ENCODE measurements around the gene ERLEC1. TPM values are rescaled to one million over a fixed set of nuclear protein-coding genes. Genes with fewer than 3 reads are reported as not detected.

Gene ERLEC1
- total and polyA plus RNA-seq, 2 of the 4 experiments (the other 2 are of a cell fraction): 40.3 to 53.4 TPM

DNA sequence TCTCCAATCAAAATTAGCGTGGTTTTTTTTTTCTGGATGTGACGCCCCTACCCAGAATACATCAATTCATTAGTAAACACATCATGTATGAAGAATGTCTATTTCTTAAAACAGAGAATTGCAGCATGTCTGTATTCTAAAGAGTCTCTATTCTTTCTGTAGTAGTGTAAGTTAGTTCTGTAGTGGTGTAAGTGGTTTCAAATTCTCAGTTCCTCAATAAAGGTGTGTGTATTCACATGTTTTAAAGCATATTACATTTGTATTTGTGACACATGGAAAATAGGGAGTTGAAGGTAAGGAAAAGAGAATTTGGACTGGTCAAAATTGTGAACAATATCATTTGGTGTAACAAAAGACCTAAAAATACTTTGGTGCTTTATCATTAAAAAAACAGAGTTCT lies 80.9 kb downstream of the ERLEC1 start:
- Histone ChIP-seq H2BK15ac (ENCODE audit: low read depth, low read length) (no peak overlapping the region), H3K27ac (ENCODE audit: insufficient read depth, low read length) (no peak overlapping the region), H2BK5ac (ENCODE audit: low read depth, low read length, poor library complexity, severe bottlenecking) (no peak overlapping the region), H2AK5ac (ENCODE audit: low read depth, low read length) (no peak overlapping the region), H2BK120ac (ENCODE audit: low read depth, low read length) (no peak overlapping the region), H4K91ac (ENCODE audit: insufficient read depth, low read depth, low read length) (no peak overlapping the region), H3K36me3 (ENCODE audit: control insufficient read depth, insufficient read depth, low read length) (peaks cover 24% of the 10 kb centered on the region), H3K4me2 (ENCODE audit: low read depth, low read length) (no peak overlapping the region), H3K9me3 (ENCODE audit: control insufficient read depth, insufficient read depth, low read length) (no peaks in the 10 kb centered on the region), H3K9me1 (ENCODE audit: insufficient read depth, low read length) (no peaks in the 10 kb centered on the region; the same call in 1 of the 2 replicates), H3K18ac (ENCODE audit: low read depth, low read length) (no peak overlapping the region), H4K20me1 (ENCODE audit: insufficient read depth, low read length) (no peaks in the 10 kb centered on the region), H2AK9ac (replicated peaks; ENCODE audit: low read depth, low read length, poor library complexity) (no peak overlapping the region), H4K8ac (ENCODE audit: low read depth in 2 of 2, low read length in 2 of 2) (no peak overlapping the region), H2AFZ (replicated peaks; ENCODE audit: low read length, poor library complexity) (no peak overlapping the region), H3K23ac (ENCODE audit: low read depth, low read length) (no peak overlapping the region), H3K4me1 (ENCODE audit: control insufficient read depth, insufficient read depth, low read length) (no peaks in the 10 kb centered on the region), H2BK20ac (ENCODE audit: low read depth, low read length) (no peak overlapping the region), H3K14ac (replicated peaks; ENCODE audit: low read depth, low read length) (no peak overlapping the region), H3K56ac (ENCODE audit: extremely low read depth, insufficient read depth, low read length) (no peak overlapping the region), H3K4me3 (ENCODE audit: insufficient read depth, low read depth, low read length) (no peak overlapping the region), H3K79me1 (ENCODE audit: low read depth in 1 of 2, low read length in 2 of 2) (peaks cover 2 to 10% of the 10 kb centered on the region in 2 experiments; a peak in 3 of 4 replicates), H4K5ac (ENCODE audit: low read depth, low read length) (no peak overlapping the region), H3K9ac (ENCODE audit: low read depth, low read length) (no peak overlapping the region), H3K4ac (ENCODE audit: low read depth, low read length) (no peak overlapping the region), H3K27me3 (ENCODE audit: control insufficient read depth, insufficient read depth, low read length) (no peaks in the 10 kb centered on the region)
- DNase-seq (no peak), ATAC-seq (ENCODE audit: low read depth) (no peak)
- in situ Hi-C loops (cut with MboI; ENCODE audit: low sequenced_read_pairs): no loop called here
- BruUV-seq (replicated peaks): no TSS peak
- no peak for TF ChIP-seq NFE2L2 (IDR thresholded peaks at IDR 0.05; ENCODE audit: low read depth, low read length)
- TF ChIP-seq CEBPB (IDR thresholded peaks at IDR 0.05; ENCODE audit: low read depth, low read length): no peak
- TF ChIP-seq MAZ (IDR thresholded peaks at IDR 0.05; ENCODE audit: borderline replicate concordance, low read depth, low read length): no peak
- no peak for TF ChIP-seq USF2 (IDR thresholded peaks at IDR 0.05; ENCODE audit: low read depth, low read length)
- no peak for TF ChIP-seq MXI1 (IDR thresholded peaks at IDR 0.05; ENCODE audit: borderline replicate concordance, low read depth, low read length)
- intact Hi-C loops (cut with micrococcal nuclease): no loop called here
- ChIA-PET POLR2A (ENCODE audit: unreplicated experiment) (no interaction called here), CTCF (interaction anchor here (1.2 kb wide), 1 partner anchor 9 kb away, joined by 4 read pairs; no protein-coding TSS in a partner anchor)
- WGBS, 2 experiments (ENCODE audit: extremely low coverage in 2 of 2, insufficient read length in 1 of 2): no CpG with 5 or more reads among the region's 2 CpGs
- dilution Hi-C loops (cut with HindIII; ENCODE audit: low sequenced_read_pairs, unreplicated experiment): no loop called here

Small RNA genes within 50 kb of the gene (microRNA-seq; reads per million reads assigned to microRNA genes)
- gene MIR3682 (ENCODE audit: insufficient read depth in 1 of 2, insufficient read length in 1 of 2, unreplicated experiment in 1 of 2): 0.37 to 14.5 reads per million in 2 experiments

Small RNA genes within 50 kb of the gene (small RNA-seq; reads per million reads assigned to genes)
- 0 to 1.9 (median 0) reads per million in 5 experiments for gene MIR3682

Other genes with a start within 250 kb of the ERLEC1 start
- gene CHAC2, start 19.2 kb upstream of the ERLEC1 start, total RNA-seq (2012; rRNA removed): 3.9 and 6.9 TPM in 2 replicates
- gene CHAC2, start 19.2 kb upstream of the ERLEC1 start, polyA plus RNA-seq (2012; rRNA removed): 1.9 and 2.4 TPM in 2 replicates
- 36.2 and 39.2 TPM in 2 replicates for gene ASB3, start 91 bp upstream of the ERLEC1 start, total RNA-seq (2012; rRNA removed)
- 17.1 and 19.2 TPM in 2 replicates for gene ASB3, start 91 bp upstream of the ERLEC1 start, polyA plus RNA-seq (2012; rRNA removed)
- gene GPR75, start 72.9 kb downstream of the ERLEC1 start, total RNA-seq (2012; rRNA removed): 1.4 and 1.7 TPM in 2 replicates
- gene GPR75, start 72.9 kb downstream of the ERLEC1 start, polyA plus RNA-seq (2012; rRNA removed): 2.1 and 2.6 TPM in 2 replicates
- 58.9 and 61.3 TPM in 2 replicates for gene PSME4, start 183.9 kb downstream of the ERLEC1 start, total RNA-seq (2012; rRNA removed)
- gene PSME4, start 183.9 kb downstream of the ERLEC1 start, polyA plus RNA-seq (2012; rRNA removed): 20.3 and 28.2 TPM in 2 replicates